ENCODE results near the gene MOB3A.

MOB3A gene

GRCh38 chr19:2103045-2103707 lies 7.0 kb upstream of the MOB3A start:
- Histone ChIP-seq H3K27ac (ENCODE audit: low read length) (no peak overlapping the region), H3K9me3 (ENCODE audit: insufficient read depth, low read length, severe bottlenecking) (peaks cover 13% of the 10 kb centered on the region), H3K36me3 (ENCODE audit: insufficient read depth, low read length) (peaks cover 84% of the 10 kb centered on the region), H4K20me1 (ENCODE audit: insufficient read depth, low read length) (peaks cover 33% of the 10 kb centered on the region), H3K4me3 (ENCODE audit: low read depth in 1 of 2, low read length in 2 of 2) (no peak overlapping the region), H3K9ac (ENCODE audit: low read depth, low read length) (no peak overlapping the region), H3K79me2 (ENCODE audit: insufficient read depth, low read length) (peaks cover 33% of the 10 kb centered on the region), H3K4me2 (ENCODE audit: insufficient read depth, low read length) (no peak overlapping the region), H3K27me3 (ENCODE audit: insufficient read depth, low read length, poor library complexity) (no peaks in the 10 kb centered on the region), H3K4me1 (ENCODE audit: insufficient read depth, low read length) (peaks cover 2% of the 10 kb centered on the region), H2AFZ (ENCODE audit: low read depth, low read length) (no peak overlapping the region)
- no peak for TF ChIP-seq CTCF (IDR thresholded peaks at IDR 0.05; ENCODE audit: borderline replicate concordance, extremely low read depth, low read length, poor library complexity, severe bottlenecking)
- no peak for TF ChIP-seq EZH2 (IDR thresholded peaks at IDR 0.05; ENCODE audit: borderline replicate concordance, low read depth, low read length, severe bottlenecking)
- no peak for DNase-seq
- ATAC-seq (ENCODE audit: insufficient read depth, low read depth): no peak

DNA sequence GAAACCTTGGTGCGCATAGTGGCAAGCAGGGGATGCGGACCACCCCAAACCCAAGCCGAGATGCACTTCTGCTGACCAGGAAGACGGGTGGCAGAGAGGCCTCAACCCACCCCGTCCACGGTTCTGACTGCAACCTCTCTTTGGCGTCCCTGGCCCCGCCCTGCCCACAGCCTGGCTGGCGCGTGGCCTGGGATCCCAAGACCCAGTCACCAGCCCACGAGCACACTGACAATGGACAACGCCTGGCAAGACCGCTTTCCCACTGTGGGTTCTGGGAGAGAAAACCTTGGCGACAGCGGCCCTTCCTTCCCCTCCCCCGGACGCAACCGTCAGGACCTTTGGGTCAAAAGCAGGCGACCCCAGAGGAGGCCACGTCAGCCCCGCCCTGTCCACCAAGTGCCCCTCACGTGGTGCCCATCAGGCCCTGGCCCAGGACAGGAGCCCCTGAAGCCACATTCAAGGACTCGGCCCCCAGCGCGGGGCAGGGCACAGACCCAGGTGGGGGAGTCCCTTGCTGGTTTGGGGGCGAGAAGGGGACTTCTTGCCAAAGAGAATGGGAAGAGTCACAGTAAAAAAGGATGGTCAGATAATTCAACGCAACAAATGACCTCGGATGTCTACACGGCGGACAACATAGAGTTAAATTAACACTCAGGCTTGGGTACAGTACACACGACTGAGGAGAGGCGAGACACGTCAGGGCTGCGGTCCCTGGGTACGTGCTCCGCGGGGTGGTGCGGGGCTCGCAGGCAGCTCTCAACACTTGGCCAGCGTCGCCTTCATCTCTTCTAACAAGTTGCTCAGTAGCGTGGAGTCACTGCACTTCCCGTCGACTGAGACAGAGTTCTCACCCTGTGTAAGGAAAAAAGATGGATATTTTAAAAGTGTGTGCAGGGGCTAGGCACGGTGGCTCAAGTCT lies 5.5 kb upstream of the MOB3A start:
- H3K4me2 ChIP-seq (ENCODE audit: insufficient read depth, low read length): no peak overlapping the region
- H3K36me3 ChIP-seq (ENCODE audit: insufficient read depth, low read length): peaks cover 71% of the 10 kb centered on the region
- peaks cover 17% of the 10 kb centered on the region for H3K4me1 ChIP-seq (ENCODE audit: insufficient read depth, low read length)
- H3K4me3 ChIP-seq (ENCODE audit: low read depth in 1 of 2, low read length in 2 of 2): no peak overlapping the region
- no peak overlapping the region for H3K27ac ChIP-seq (ENCODE audit: low read length)
- ATAC-seq (ENCODE audit: insufficient read depth, low read depth) (no peak), DNase-seq (no peak)
- peaks cover 45% of the 10 kb centered on the region for H4K20me1 ChIP-seq (ENCODE audit: insufficient read depth, low read length)
- TF ChIP-seq EZH2 (IDR thresholded peaks at IDR 0.05; ENCODE audit: borderline replicate concordance, low read depth, low read length, severe bottlenecking): no peak
- TF ChIP-seq CTCF (IDR thresholded peaks at IDR 0.05; ENCODE audit: borderline replicate concordance, extremely low read depth, low read length, poor library complexity, severe bottlenecking): no peak
- no peak overlapping the region for H2AFZ ChIP-seq (ENCODE audit: low read depth, low read length)
- peaks cover 12% of the 10 kb centered on the region for H3K9me3 ChIP-seq (ENCODE audit: insufficient read depth, low read length, severe bottlenecking)
- peaks cover 34% of the 10 kb centered on the region for H3K79me2 ChIP-seq (ENCODE audit: insufficient read depth, low read length)
- H3K27me3 ChIP-seq (ENCODE audit: insufficient read depth, low read length, poor library complexity): no peaks in the 10 kb centered on the region
- H3K9ac ChIP-seq (ENCODE audit: low read depth, low read length): no peak overlapping the region

DNA sequence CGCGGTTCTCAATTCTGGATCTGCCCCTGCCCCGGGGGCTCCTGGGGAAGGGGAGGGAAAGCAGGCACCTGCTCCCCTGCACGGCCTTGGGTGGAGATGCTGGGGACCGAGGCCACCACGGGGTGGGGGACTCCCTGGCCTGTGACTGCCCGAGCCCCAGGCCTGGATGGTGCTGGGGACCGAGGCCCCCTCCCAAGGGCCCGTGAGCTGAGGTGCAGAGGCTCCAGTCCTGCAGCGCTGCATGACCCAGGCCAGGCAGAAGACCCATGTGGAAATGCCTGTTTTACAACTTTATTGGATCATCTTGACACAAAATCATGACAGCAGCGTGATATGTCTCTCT lies 4.6 kb upstream of the MOB3A start:
- Histone ChIP-seq H3K4me3 (ENCODE audit: low read depth in 1 of 2, low read length in 2 of 2) (no peak overlapping the region), H2AFZ (ENCODE audit: low read depth, low read length) (no peak overlapping the region), H3K4me2 (ENCODE audit: insufficient read depth, low read length) (no peak overlapping the region), H3K4me1 (ENCODE audit: insufficient read depth, low read length) (peaks cover 17% of the 10 kb centered on the region), H3K79me2 (ENCODE audit: insufficient read depth, low read length) (peaks cover 32% of the 10 kb centered on the region), H3K27ac (ENCODE audit: low read length) (no peak overlapping the region), H3K27me3 (ENCODE audit: insufficient read depth, low read length, poor library complexity) (no peaks in the 10 kb centered on the region), H3K36me3 (ENCODE audit: insufficient read depth, low read length) (peaks cover 61% of the 10 kb centered on the region), H4K20me1 (ENCODE audit: insufficient read depth, low read length) (peaks cover 45% of the 10 kb centered on the region), H3K9me3 (ENCODE audit: insufficient read depth, low read length, severe bottlenecking) (peaks cover 2% of the 10 kb centered on the region), H3K9ac (ENCODE audit: low read depth, low read length) (no peak overlapping the region)
- DNase-seq (no peak), ATAC-seq (ENCODE audit: insufficient read depth, low read depth) (no peak)
- TF ChIP-seq EZH2 (IDR thresholded peaks at IDR 0.05; ENCODE audit: borderline replicate concordance, low read depth, low read length, severe bottlenecking): no peak
- TF ChIP-seq CTCF (IDR thresholded peaks at IDR 0.05; ENCODE audit: borderline replicate concordance, extremely low read depth, low read length, poor library complexity, severe bottlenecking): no peak

All from DND-41 (cell line).